B cell (primary cell): ENCODE data around the gene SGSM1. TPM values are rescaled to one million over a fixed set of nuclear protein-coding genes. Genes with fewer than 3 reads are reported as not detected.

Source experiments
- ATAC-seq: fragments of 200-7000 bp; cut with Tn5 transposase; one replicate; pipeline ENCODE4 v1.10.0; 2021; ENCODE audit warnings: low read depth, mild to moderate bottlenecking, moderate number of reproducible peaks, moderate library complexity
- CTCF ChIA-PET: fragments of 350-600 bp; sonication (Branson Sonifier 250); formaldehyde crosslinking; loops from one replicate; lab custom pipeline; 2021; ENCODE audit warnings: antibody characterized with exemption, inconsistent platforms; lab: Charles Lee
- POLR2A ChIA-PET: fragments of 350-600 bp; sonication (Branson Sonifier 250); formaldehyde crosslinking; loops from one replicate; lab custom pipeline; 2021; ENCODE audit warnings: antibody characterized with exemption; lab: Charles Lee
- DNase-seq: peaks from one replicate; pipeline ENCODE4 v3.0.0; 2013
- H2AFZ ChIP-seq: 2 replicates; pipeline ENCODE4 v1.6.1; 2012; ENCODE audit warnings: mild to moderate bottlenecking, low read depth, low read length; ENCODE audit not compliant: insufficient read depth, poor library complexity, severe bottlenecking
- H3K27ac ChIP-seq, 2 donors: 1 replicate in 1 of 2; 2 replicates in 1 of 2; pipeline ENCODE4 v1.5.1; 2012 to 2013; ENCODE audit warnings: low read length in 2 of 2, mild to moderate bottlenecking in 2 of 2, moderate library complexity in 1 of 2
- H3K27me3 ChIP-seq, 4 experiments: fragments of 200-600 bp in 1 of 4; sonication (generic) in 1 of 4; replicated peaks in 1 of 4; 1 replicate in 2 of 4; 2 replicates in 2 of 4; pipeline versions ENCODE4 v1.6.1 to v1.7.0; 2013 to 2016; ENCODE audit warnings: low read length in 3 of 4, mild to moderate bottlenecking in 2 of 4, mixed read lengths in 1 of 4, moderate library complexity in 1 of 4; ENCODE audit not compliant: insufficient read depth in 4 of 4, control insufficient read depth in 3 of 4; ENCODE audit errors: control extremely low read depth in 1 of 4
- H3K36me3 ChIP-seq, 2 experiments: replicated peaks in 1 of 2; 1 replicate in 1 of 2; 2 replicates in 1 of 2; pipeline versions ENCODE4 v1.6.1 to v1.7.1; 2013; ENCODE audit warnings: low read length in 1 of 2; ENCODE audit not compliant: insufficient read depth in 2 of 2, control insufficient read depth in 1 of 2; ENCODE audit errors: control extremely low read depth in 1 of 2, extremely low read depth in 1 of 2
- H3K4me1 ChIP-seq, 2 donors: fragments of 200-600 bp in 1 of 2; sonication (generic) in 1 of 2; 1 replicate in 1 of 2; 2 replicates in 1 of 2; pipeline versions ENCODE4 v1.5.1 to v1.6.1; 2013 to 2017; ENCODE audit warnings: low read length in 2 of 2; ENCODE audit not compliant: control insufficient read depth in 2 of 2, insufficient read depth in 2 of 2
- H3K4me2 ChIP-seq: replicated peaks from 2 replicates; pipeline ENCODE3; 2012; ENCODE audit warnings: mild to moderate bottlenecking, low read depth, low read length; ENCODE audit not compliant: poor library complexity, severe bottlenecking
- H3K4me3 ChIP-seq, 5 experiments: fragments of 200-600 bp in 1 of 5; sonication (generic) in 1 of 5; 1 replicate in 3 of 5; 2 replicates in 2 of 5; pipeline versions ENCODE4 v1.5.1 to v1.7.0; 2011 to 2016; ENCODE audit warnings: low read length in 4 of 5, mild to moderate bottlenecking in 4 of 5, low read depth in 2 of 5, control low read depth in 1 of 5, moderate library complexity in 1 of 5; ENCODE audit not compliant: insufficient read depth in 1 of 5; ENCODE audit errors: control extremely low read depth in 1 of 5, extremely low read depth in 1 of 5
- H3K79me2 ChIP-seq: fragments of 200-600 bp; sonication (generic); one replicate; pipeline ENCODE4 v1.6.0; 2016; ENCODE audit warnings: low read length; ENCODE audit not compliant: control insufficient read depth, insufficient read depth
- H3K9ac ChIP-seq: fragments of 200-600 bp; sonication (generic); 2 replicates; pipeline ENCODE4 v1.6.1; 2017; ENCODE audit warnings: mild to moderate bottlenecking, low read length, moderate library complexity
- H3K9me3 ChIP-seq, 3 donors: one replicate each; pipeline versions ENCODE4 v1.6.1 to v1.7.1; 2013; ENCODE audit warnings: low read length in 2 of 3; ENCODE audit not compliant: control insufficient read depth in 2 of 3, insufficient read depth in 1 of 3; ENCODE audit errors: control extremely low read depth in 1 of 3
- H4K20me1 ChIP-seq: 2 replicates; pipeline ENCODE4 v1.6.0; 2012; ENCODE audit warnings: mild to moderate bottlenecking, low read length; ENCODE audit not compliant: insufficient read depth, control insufficient read depth, poor library complexity, severe bottlenecking
- H3K27ac Mint-ChIP-seq: one replicate; pipeline ENCODE4 v1.8.0; 2021; ENCODE audit warnings: mixed read lengths
- H3K27me3 Mint-ChIP-seq: one replicate; pipeline ENCODE4 v1.8.0; 2021; ENCODE audit warnings: mixed read lengths
- H3K4me1 Mint-ChIP-seq: one replicate; pipeline ENCODE4 v1.8.0; 2021; ENCODE audit warnings: mixed read lengths
- H3K4me3 Mint-ChIP-seq: one replicate; pipeline ENCODE4 v1.8.0; 2021; ENCODE audit warnings: mixed read lengths
- H3K9me3 Mint-ChIP-seq: one replicate; pipeline ENCODE4 v1.8.0; 2022; ENCODE audit warnings: mixed read lengths; ENCODE audit not compliant: insufficient read depth
- CTCF ChIP-seq: fragments of 200-600 bp; IDR thresholded peaks from one replicate; pipeline ENCODE4 v1.8.0; 2022; ENCODE audit warnings: antibody characterized with exemption, mild to moderate bottlenecking
- EZH2 ChIP-seq: IDR thresholded peaks from 2 replicates; pipeline ENCODE4 v1.6.1; 2012; ENCODE audit warnings: borderline replicate concordance, low read depth, mild to moderate bottlenecking, moderate library complexity, low read length; ENCODE audit not compliant: insufficient read depth, poor library complexity, severe bottlenecking
- WGBS: methylation state at CpG from one replicate; pipeline ENCODE4 v1.1.5; 2013; ENCODE audit warnings: missing lambda C conversion rate; ENCODE audit not compliant: insufficient coverage; 5-methylcytosine and 5-hydroxymethylcytosine counted together
- intact Hi-C: fragments of 100-400 bp; cut with micrococcal nuclease; formaldehyde crosslinking; loops from one replicate; pipeline ENCODE4 v1.10.0; 2022
- polyA plus RNA-seq: library from polyadenylated mRNA; depleted of rRNA; stranded (reverse); fragments of >200 nt; gene quantifications from 2 replicates; pipeline ENCODE4 v1.2.3, GENCODE V29; 2012
- total RNA-seq, 2 donors: library from RNA; stranded (reverse); fragments of 120-200 nt in 1 of 2; gene quantifications; 1 replicate in 1 of 2; 2 replicates in 1 of 2; pipeline versions ENCODE4 v1.2.3 to v1.2.4, GENCODE V29; 2013 to 2022

The SGSM1 gene
- total and polyA plus RNA-seq, 2 donors (not counting 1 experiment from before 2014, with no cell fraction given): 0.91 to 1.3 TPM

DNA sequence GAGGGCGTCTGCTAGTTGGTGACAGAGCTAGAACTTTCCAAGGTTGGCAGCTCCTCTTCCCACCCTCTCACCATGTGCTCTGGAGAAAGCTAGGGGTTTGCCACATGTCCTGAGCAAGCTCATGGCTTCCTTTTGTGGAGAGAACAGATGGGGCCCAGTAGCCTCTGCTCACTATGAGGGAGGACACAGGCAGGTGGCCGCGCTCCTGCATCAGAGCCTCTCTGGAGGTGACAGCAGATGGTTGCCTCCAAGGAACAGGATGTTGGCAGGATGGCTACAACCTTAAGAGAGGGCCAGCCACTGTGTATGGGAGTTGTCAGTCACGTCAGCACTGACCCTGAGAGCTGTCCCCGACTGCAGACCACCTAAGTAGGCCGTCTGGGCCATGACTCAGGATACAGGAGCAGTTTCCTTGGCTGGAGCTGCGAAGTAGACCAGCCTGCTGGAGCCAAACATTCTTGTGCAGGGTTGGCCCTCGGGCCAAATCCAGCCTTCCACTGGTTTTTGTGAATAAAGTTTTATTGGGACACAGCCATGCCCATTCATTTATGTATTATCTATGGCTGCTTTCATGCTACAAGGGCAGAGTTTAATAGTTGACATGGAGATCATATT is 28.0 kb downstream of the SGSM1 start:
- TF ChIP-seq EZH2 (no peak), CTCF (no peak)
- WGBS: 82% methylated on average over 7 of the region's 8 CpGs
- CTCF ChIA-PET: interaction anchor here (0.9 to 1.6 kb wide), 2 partner anchors 31 to 219 kb away, joined by 3 to 7 read pairs; no protein-coding TSS in a partner anchor

More for the DNA sequence above, 28.0 kb downstream of the SGSM1 start:
- H3K4me2 ChIP-seq: no peak overlapping the region
- DNase-seq: no peak
- Mint-ChIP-seq H3K4me3 (no peak overlapping the region), H3K9me3 (peaks cover 1% of the 10 kb centered on the region), H3K27me3 (peaks cover 11% of the 10 kb centered on the region), H3K4me1 (peaks cover 12% of the 10 kb centered on the region), H3K27ac (no peak overlapping the region)
- H3K36me3 ChIP-seq: no peaks in the 10 kb centered on the region
- POLR2A ChIA-PET: no interaction called here
- no peak overlapping the region for H3K27ac ChIP-seq
- H3K79me2 ChIP-seq: no peaks in the 10 kb centered on the region
- ATAC-seq: no peak
- H4K20me1 ChIP-seq: no peaks in the 10 kb centered on the region
- H3K9ac ChIP-seq: no peak overlapping the region
- H2AFZ ChIP-seq: no peak overlapping the region
- peaks cover 3 to 5% (median 3%) of the 10 kb centered on the region in 3 donors for H3K9me3 ChIP-seq
- H3K27me3 ChIP-seq: peaks cover 0 to 8% (median 0%) of the 10 kb centered on the region in 4 experiments
- intact Hi-C loops: no loop called here
- no peak overlapping the region for H3K4me3 ChIP-seq
- peaks cover 13 to 24% of the 10 kb centered on the region in 2 donors for H3K4me1 ChIP-seq
